Naive thymus-derived CD4-positive, alpha-beta T cell (primary cell): Measurements from ENCODE around the gene ACP4. TPM values are rescaled to one million over a fixed set of nuclear protein-coding genes. Genes with fewer than 3 reads are reported as not detected.
"Not testable (repeated sequence)": the region's sequence is repeated elsewhere in the genome, so short reads cannot be mapped to it uniquely, and the experiment has no call there.

Experiments
- ATAC-seq: fragments of 150-1000 bp; cut with Tn5 transposase; 2 replicates; pipeline ENCODE4 v1.10.0; 2021; ENCODE audit warnings: mild to moderate bottlenecking, moderate library complexity
- CTCF ChIA-PET: fragments of 350-600 bp; sonication (Branson Sonifier 250); formaldehyde crosslinking; loops from one replicate; lab custom pipeline; 2021; ENCODE audit warnings: antibody characterized with exemption; lab: Charles Lee
- POLR2A ChIA-PET: fragments of 350-600 bp; sonication (Branson Sonifier 250); formaldehyde crosslinking; loops from one replicate; lab custom pipeline; 2021; ENCODE audit warnings: antibody characterized with exemption, inconsistent platforms; lab: Charles Lee
- DNase-seq, 9 donors: peaks; one replicate each; pipeline versions ENCODE4 v3.0.0 to v3.0.0-alpha.2; 2020 to 2022; ENCODE audit warnings: mixed read lengths in 1 of 9
- H3K27ac ChIP-seq: one replicate; pipeline ENCODE4 v1.7.0; 2013; ENCODE audit warnings: mild to moderate bottlenecking, low read depth, low read length, moderate library complexity
- H3K27me3 ChIP-seq, 2 donors: one replicate each; pipeline ENCODE4 v1.7.0; 2013; ENCODE audit warnings: low read length in 2 of 2, mild to moderate bottlenecking in 2 of 2, moderate library complexity in 2 of 2; ENCODE audit not compliant: control insufficient read depth in 2 of 2, insufficient read depth in 2 of 2
- H3K36me3 ChIP-seq, 3 experiments: 1 replicate in 2 of 3; 2 replicates in 1 of 3; pipeline ENCODE4 v1.7.0; 2013; ENCODE audit warnings: low read length in 3 of 3, mild to moderate bottlenecking in 3 of 3, moderate library complexity in 1 of 3; ENCODE audit not compliant: insufficient read depth in 3 of 3, control insufficient read depth in 2 of 3
- H3K4me1 ChIP-seq, 2 donors: one replicate each; pipeline ENCODE4 v1.7.0; 2013; ENCODE audit warnings: low read length in 2 of 2, mild to moderate bottlenecking in 2 of 2, moderate library complexity in 1 of 2; ENCODE audit not compliant: control insufficient read depth in 2 of 2, insufficient read depth in 2 of 2
- H3K4me3 ChIP-seq: 2 replicates; pipeline ENCODE4 v1.7.0; 2013; ENCODE audit warnings: mild to moderate bottlenecking, low read length
- H3K9me3 ChIP-seq, 3 experiments: 1 replicate in 2 of 3; 2 replicates in 1 of 3; pipeline ENCODE4 v1.7.0; 2013; ENCODE audit warnings: low read length in 3 of 3; ENCODE audit not compliant: control insufficient read depth in 2 of 3
- H3K27ac Mint-ChIP-seq, 9 donors: one replicate each; pipeline ENCODE4 v1.8.0; 2020 to 2022; ENCODE audit warnings: mixed read lengths in 9 of 9, mild to moderate bottlenecking in 8 of 9, moderate library complexity in 5 of 9, inconsistent platforms in 2 of 9
- H3K27me3 Mint-ChIP-seq, 5 donors: one replicate each; pipeline ENCODE4 v1.8.0; 2021 to 2022; ENCODE audit warnings: mixed read lengths in 5 of 5, mild to moderate bottlenecking in 1 of 5
- H3K36me3 Mint-ChIP-seq, 5 donors: one replicate each; pipeline ENCODE4 v1.8.0; 2020 to 2022; ENCODE audit warnings: mixed read lengths in 5 of 5, mild to moderate bottlenecking in 3 of 5, inconsistent platforms in 1 of 5
- H3K4me1 Mint-ChIP-seq, 7 donors: one replicate each; pipeline ENCODE4 v1.8.0; 2020 to 2022; ENCODE audit warnings: mixed read lengths in 7 of 7, mild to moderate bottlenecking in 3 of 7, inconsistent platforms in 1 of 7
- H3K4me3 Mint-ChIP-seq, 10 donors: one replicate each; pipeline ENCODE4 v1.8.0; 2020 to 2022; ENCODE audit warnings: mild to moderate bottlenecking in 10 of 10, mixed read lengths in 10 of 10, moderate library complexity in 6 of 10, inconsistent platforms in 2 of 10
- H3K9me3 Mint-ChIP-seq, 11 donors: one replicate each; pipeline ENCODE4 v1.8.0; 2020 to 2022; ENCODE audit warnings: mixed read lengths in 11 of 11, mild to moderate bottlenecking in 4 of 11, inconsistent platforms in 1 of 11, moderate library complexity in 1 of 11
- intact Hi-C, 2 donors: fragments of 100-400 bp; cut with micrococcal nuclease; formaldehyde crosslinking; loops; one replicate each; pipeline ENCODE4 v1.15.1; 2023
- polyA plus RNA-seq, 2 donors: library from polyadenylated mRNA; unstranded; fragments of 300-500 nt; fragmentation: Illumina TruSeq; gene quantifications; one replicate each; pipeline ENCODE4 v1.2.3, GENCODE V29; 2021
- total RNA-seq, 6 experiments: library from RNA in 5 of 6; stranded (reverse) in 5 of 6; gene quantifications; 1 replicate in 5 of 6; 2 replicates in 1 of 6; pipeline ENCODE4 v1.2.3 and lab custom pipeline; 2021 to 2026

The ACP4 gene
- total and polyA plus RNA-seq, 7 experiments from 2014 or later: not detected

DNA sequence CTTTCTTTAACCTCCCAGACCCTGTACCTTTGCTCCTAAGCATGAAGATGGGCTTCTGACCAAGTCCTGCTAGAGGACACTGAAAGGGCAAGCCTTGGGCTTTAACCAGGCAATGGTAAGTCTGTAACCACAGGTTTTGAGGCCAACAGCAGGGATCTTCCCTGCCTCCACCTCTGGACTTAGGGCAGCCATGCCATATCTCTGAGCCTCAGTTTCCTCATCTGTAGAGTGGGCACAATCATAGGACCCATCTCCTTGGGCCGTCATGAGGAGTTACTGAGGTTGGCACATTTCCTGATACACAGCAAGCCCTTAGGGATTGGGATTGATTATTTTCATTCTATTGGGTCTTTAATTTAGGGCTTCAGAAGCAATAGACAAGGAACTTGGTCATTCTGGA is 18.6 kb downstream of the ACP4 start:
- H3K27ac Mint-ChIP-seq: no peak overlapping the region
- no peak overlapping the region for H3K27ac ChIP-seq
- peaks cover 8 to 27% (median 18%) of the 10 kb centered on the region in 7 donors for H3K4me1 Mint-ChIP-seq
- peaks cover 0 to 2% (median 0%) of the 10 kb centered on the region in 11 donors for H3K9me3 Mint-ChIP-seq
- POLR2A ChIA-PET: no interaction called here
- peaks cover 0 to 7% of the 10 kb centered on the region in 2 donors for H3K4me1 ChIP-seq
- intact Hi-C loops: loop anchor here (10.0 kb wide), 3 partner anchors 116 to 896 kb away; partner anchors contain the start of genes VRK3 (in 1 of the 2) and ZNF473 (in 1 of the 2)
- CTCF ChIA-PET: interaction anchor here (0.7 kb wide), 1 partner anchor 16 kb away, joined by 4 read pairs; no protein-coding TSS in a partner anchor
- H3K36me3 ChIP-seq: peaks cover 0 to 3% (median 0%) of the 10 kb centered on the region in 3 experiments
- no peak overlapping the region for H3K4me3 Mint-ChIP-seq
- DNase-seq: no peak
- no peak overlapping the region for H3K4me3 ChIP-seq
- H3K27me3 Mint-ChIP-seq: peaks cover 0 to 6% (median 0%) of the 10 kb centered on the region in 5 donors
- peaks cover 0 to 4% (median 0%) of the 10 kb centered on the region in 5 donors for H3K36me3 Mint-ChIP-seq
- H3K27me3 ChIP-seq: no peaks in the 10 kb centered on the region
- H3K9me3 ChIP-seq: no peaks in the 10 kb centered on the region
- no peak for ATAC-seq

GRCh38 chr19:50811622-50812238 is 21.5 kb downstream of the ACP4 start:
- intact Hi-C loops, H3K27ac Mint-ChIP-seq, H3K4me3 Mint-ChIP-seq, H3K4me3 ChIP-seq, H3K9me3 Mint-ChIP-seq, POLR2A ChIA-PET, DNase-seq, H3K4me1 Mint-ChIP-seq, H3K36me3 ChIP-seq, H3K4me1 ChIP-seq, H3K36me3 Mint-ChIP-seq, H3K9me3 ChIP-seq, H3K27me3 ChIP-seq, H3K27ac ChIP-seq, ATAC-seq: not testable (repeated sequence)
- CTCF ChIA-PET: interaction anchor here (1.0 kb wide), 1 partner anchor 447 kb away, joined by 3 read pairs; the partner anchor contains the start of gene NAPSA
- peaks cover 8 to 26% (median 14%) of the 10 kb centered on the region in 5 donors for H3K27me3 Mint-ChIP-seq

- H3K27me3 Mint-ChIP-seq: peaks cover 16 to 34% (median 21%) of the 10 kb centered on the region in 5 donors
- no peak for ATAC-seq
- Histone ChIP-seq H3K36me3 (no peaks in the 10 kb centered on the region), H3K4me3 (no peak overlapping the region), H3K4me1 (no peaks in the 10 kb centered on the region), H3K27me3 (no peaks in the 10 kb centered on the region), H3K9me3 (no peaks in the 10 kb centered on the region), H3K27ac (no peak overlapping the region)
- DNase-seq: no peak
- H3K9me3 Mint-ChIP-seq: peaks cover 0 to 3% (median 0%) of the 10 kb centered on the region in 11 donors
- POLR2A ChIA-PET: no interaction called here
- intact Hi-C loops: no loop called here
- CTCF ChIA-PET: interaction anchor here (1.0 kb wide), 1 partner anchor 447 kb away, joined by 3 read pairs; the partner anchor contains the start of gene NAPSA
- H3K4me1 Mint-ChIP-seq: peaks cover 0 to 6% (median under 1%) of the 10 kb centered on the region in 7 donors
- peaks cover 0 to 4% (median 0%) of the 10 kb centered on the region in 5 donors for H3K36me3 Mint-ChIP-seq
- H3K27ac Mint-ChIP-seq: peak overlapping the region in 1 of 9 donors; percentile 72
- no peak overlapping the region for H3K4me3 Mint-ChIP-seq
Measured at GRCh38 chr19:50812474-50812873, 22.3 kb downstream of the ACP4 start.

DNA sequence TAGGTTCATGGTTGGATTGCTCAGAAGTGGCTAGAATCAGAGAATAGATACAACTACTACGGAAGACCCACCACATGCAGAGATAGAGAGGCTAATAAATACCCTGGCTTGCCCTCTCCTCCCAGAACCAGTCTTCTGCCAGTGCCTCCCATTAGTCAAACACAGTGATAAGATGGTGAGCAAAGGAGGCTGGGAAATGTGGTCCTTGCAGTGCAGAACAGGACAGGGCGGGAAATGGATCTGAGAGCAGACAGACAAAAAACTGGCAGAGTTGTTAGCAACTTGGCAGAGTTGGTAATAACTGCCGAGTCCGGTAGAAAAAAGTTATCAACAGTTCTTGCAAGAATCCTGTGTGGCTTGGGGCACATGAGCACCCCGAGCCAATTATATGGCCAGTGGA is 24.7 kb downstream of the ACP4 start:
- Mint-ChIP-seq H3K4me3 (no peak overlapping the region), H3K36me3 (peaks cover 0 to 4% (median 0%) of the 10 kb centered on the region in 5 donors), H3K9me3 (peaks cover 0 to 5% (median 0%) of the 10 kb centered on the region in 11 donors), H3K27me3 (peaks cover 31 to 54% (median 39%) of the 10 kb centered on the region in 5 donors), H3K4me1 (peaks cover 9 to 18% (median 13%) of the 10 kb centered on the region in 7 donors), H3K27ac (no peak overlapping the region)
- ChIA-PET POLR2A (no interaction called here), CTCF (no interaction called here)
- Histone ChIP-seq H3K27me3 (peaks cover 0 to 13% of the 10 kb centered on the region in 2 donors), H3K27ac (no peak overlapping the region), H3K4me3 (no peak overlapping the region), H3K36me3 (no peaks in the 10 kb centered on the region), H3K4me1 (peaks cover 0 to 4% of the 10 kb centered on the region in 2 donors), H3K9me3 (no peaks in the 10 kb centered on the region)
- no peak for ATAC-seq
- DNase-seq: no peak
- intact Hi-C loops: no loop called here

DNA sequence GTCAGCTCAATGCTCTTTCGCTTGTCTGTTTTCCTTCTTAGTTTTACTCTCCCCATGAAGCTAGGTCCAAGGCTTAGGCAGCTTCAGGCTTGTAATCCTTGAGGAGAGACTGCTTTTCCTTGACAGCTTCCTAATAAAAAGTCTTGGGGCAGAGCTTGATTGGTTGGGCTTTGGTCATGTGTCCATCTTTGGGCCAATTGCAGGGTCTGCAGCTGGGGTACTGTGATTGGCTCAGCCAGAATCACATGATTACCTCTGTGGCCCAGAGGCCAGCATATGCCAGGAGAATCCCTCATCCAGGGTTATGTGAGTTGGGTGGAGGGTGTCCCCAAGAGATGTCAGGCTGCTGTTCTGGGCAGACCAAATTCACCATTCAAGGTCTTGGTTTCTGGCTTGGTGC is 25.2 kb downstream of the ACP4 start:
- intact Hi-C loops: no loop called here
- Mint-ChIP-seq H3K27ac (no peak overlapping the region), H3K9me3 (peaks cover 0 to 5% (median 0%) of the 10 kb centered on the region in 11 donors), H3K4me3 (no peak overlapping the region), H3K36me3 (peaks cover 0 to 4% (median 2%) of the 10 kb centered on the region in 5 donors), H3K4me1 (peaks cover 15 to 21% (median 18%) of the 10 kb centered on the region in 7 donors), H3K27me3 (peaks cover 36 to 60% (median 45%) of the 10 kb centered on the region in 5 donors)
- ATAC-seq: no peak
- ChIA-PET POLR2A (no interaction called here), CTCF (no interaction called here)
- Histone ChIP-seq H3K27ac (no peak overlapping the region), H3K27me3 (peaks cover 0 to 14% of the 10 kb centered on the region in 2 donors), H3K4me3 (no peak overlapping the region), H3K36me3 (no peaks in the 10 kb centered on the region), H3K9me3 (no peaks in the 10 kb centered on the region), H3K4me1 (peaks cover 0 to 4% of the 10 kb centered on the region in 2 donors)
- no peak for DNase-seq

DNA sequence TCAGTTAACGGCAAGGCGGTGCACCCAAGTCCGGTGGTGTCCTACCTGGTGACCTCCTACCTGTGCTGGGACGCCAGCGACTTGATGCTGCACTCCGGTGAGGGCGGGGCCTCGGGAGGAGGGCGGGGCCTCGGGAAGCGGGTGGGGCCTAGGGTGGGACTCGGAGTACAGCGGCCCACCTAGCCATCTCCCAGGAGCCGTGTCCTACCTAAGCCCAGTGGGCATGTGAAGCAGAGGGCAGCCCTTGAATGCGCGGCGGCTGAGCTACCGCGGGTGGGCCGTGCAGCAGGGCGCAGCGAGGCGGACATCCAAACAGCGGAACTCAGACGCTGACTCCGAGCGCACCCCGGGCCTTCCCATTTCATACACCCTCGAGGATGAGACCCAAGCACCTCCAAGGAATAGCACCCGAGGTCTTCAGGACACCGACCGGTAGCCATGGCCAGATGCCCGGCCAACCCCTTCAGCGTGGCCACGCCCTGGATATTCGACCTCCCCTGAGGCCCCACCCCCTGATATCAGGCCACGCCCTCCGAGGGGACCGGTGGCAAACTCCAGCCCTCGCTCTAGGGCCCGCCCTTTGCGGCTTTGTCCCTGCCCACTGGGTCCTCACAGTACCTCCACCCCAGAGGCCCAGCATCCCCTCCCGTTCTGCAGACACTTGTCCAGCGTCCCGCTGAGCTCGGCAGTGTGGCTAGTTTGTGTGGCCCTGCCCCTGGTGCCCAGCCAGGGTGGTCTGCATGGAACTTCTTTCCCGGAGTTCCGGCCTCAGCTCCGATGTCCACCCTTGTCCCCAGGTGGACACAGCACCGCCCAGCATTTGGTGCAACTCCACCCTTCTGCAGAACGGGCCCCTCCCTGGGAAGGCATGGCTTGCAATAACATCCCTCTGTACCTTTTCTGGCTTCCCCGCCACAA is 28.0 kb downstream of the ACP4 start:
- Mint-ChIP-seq H3K9me3 (peaks cover 0 to 2% (median 0%) of the 10 kb centered on the region in 11 donors), H3K4me1 (peaks cover 21 to 28% (median 28%) of the 10 kb centered on the region in 7 donors), H3K27me3 (peaks cover 52 to 82% (median 69%) of the 10 kb centered on the region in 5 donors), H3K27ac (peak overlapping the region in 1 of 9 donors; percentile 50), H3K4me3 (peak overlapping the region in 9 of 10 donors; percentile 57 to 84 (median 71)), H3K36me3 (peaks cover 0 to 7% (median 4%) of the 10 kb centered on the region in 5 donors)
- intact Hi-C loops: loop anchor here in 1 of 2 donors (1.0 kb wide), 1 partner anchor 13 kb away; no protein-coding TSS in a partner anchor
- Histone ChIP-seq H3K27me3 (peaks cover 0 to 14% of the 10 kb centered on the region in 2 donors), H3K27ac (no peak overlapping the region), H3K4me3 (peak overlapping the region; percentile 46), H3K9me3 (no peaks in the 10 kb centered on the region), H3K36me3 (no peaks in the 10 kb centered on the region), H3K4me1 (peaks cover 0 to 4% of the 10 kb centered on the region in 2 donors)
- CTCF ChIA-PET: no interaction called here
- DNase-seq (peak in 1 of 9 donors; percentile 81), ATAC-seq (peak; percentile 47)
- POLR2A ChIA-PET: no interaction called here
